Endodermal cell (in vitro differentiated cells): ENCODE results near the gene AFM. TPM values are rescaled to one million over a fixed set of nuclear protein-coding genes. Genes with fewer than 3 reads are reported as not detected.

Source experiments
- DNase-seq: peaks from one replicate; pipeline ENCODE4 v3.0.0-alpha.2; 2017
- H3K27ac ChIP-seq: 2 replicates; pipeline ENCODE4 v1.5.1; 2013; ENCODE audit warnings: mild to moderate bottlenecking, low read depth, low read length, moderate library complexity
- H3K27me3 ChIP-seq: 2 replicates; pipeline ENCODE4 v1.6.1; 2013; ENCODE audit warnings: mild to moderate bottlenecking, low read length, moderate library complexity; ENCODE audit not compliant: insufficient read depth, control insufficient read depth, poor library complexity, severe bottlenecking
- H3K36me3 ChIP-seq: 2 replicates; pipeline ENCODE4 v1.7.0; 2013; ENCODE audit warnings: mild to moderate bottlenecking, low read length, moderate library complexity; ENCODE audit not compliant: control insufficient read depth, insufficient read depth
- H3K4me1 ChIP-seq: one replicate; pipeline ENCODE4 v1.7.0; 2013; ENCODE audit warnings: low read length; ENCODE audit not compliant: control insufficient read depth, insufficient read depth
- H3K4me3 ChIP-seq: 2 replicates; pipeline ENCODE4 v1.5.1; 2013; ENCODE audit warnings: mild to moderate bottlenecking, low read length, moderate library complexity
- H3K9ac ChIP-seq: 2 replicates; pipeline ENCODE4 v1.6.1; 2013; ENCODE audit warnings: mild to moderate bottlenecking, low read length, moderate library complexity; ENCODE audit not compliant: poor library complexity, severe bottlenecking; ENCODE audit errors: extremely low read depth
- H3K9me3 ChIP-seq: 2 replicates; pipeline ENCODE4 v1.6.1; 2013; ENCODE audit warnings: mild to moderate bottlenecking, low read length, moderate library complexity; ENCODE audit not compliant: control insufficient read depth
- H3K27ac Mint-ChIP-seq: 2 replicates; pipeline ENCODE4 v1.8.0; 2020; ENCODE audit warnings: mixed read lengths
- H3K27me3 Mint-ChIP-seq: 2 replicates; pipeline ENCODE4 v1.8.0; 2021; ENCODE audit warnings: mild to moderate bottlenecking, mixed read lengths; ENCODE audit not compliant: insufficient read depth
- H3K36me3 Mint-ChIP-seq: 2 replicates; pipeline ENCODE4 v1.8.0; 2020; ENCODE audit warnings: low read depth, mixed read lengths
- H3K4me1 Mint-ChIP-seq: 2 replicates; pipeline ENCODE4 v1.8.0; 2020; ENCODE audit warnings: mixed read lengths
- H3K4me3 Mint-ChIP-seq: 2 replicates; pipeline ENCODE4 v1.8.0; 2020; ENCODE audit warnings: mild to moderate bottlenecking, moderate library complexity, mixed read lengths
- H3K9me3 Mint-ChIP-seq: 2 replicates; pipeline ENCODE4 v1.8.0; 2020; ENCODE audit warnings: mild to moderate bottlenecking, mixed read lengths
- WGBS, 2 experiments: methylation state at CpG; one replicate each; pipeline versions ENCODE4 v1.1.5 to v1.1.7; 2013; ENCODE audit warnings: missing lambda C conversion rate in 2 of 2, mixed read lengths in 1 of 2; ENCODE audit not compliant: insufficient coverage in 1 of 2, insufficient read length in 1 of 2; 5-methylcytosine and 5-hydroxymethylcytosine counted together
- total RNA-seq, 2 donors: library from RNA; stranded (reverse); fragmentation: NEBNext Ultra II Directional in 1 of 2; extraction: Animal tissue kit (Norgen Biotek cat#: 25700) in 1 of 2; gene quantifications; 2 replicates in 1 of 2; 3 replicates in 1 of 2; pipeline ENCODE4 v1.2.1, GENCODE V29; 2021
- TF ChIP-seq, protein P1 (sequence below): fragments of 200-600 bp; sonication (generic); conservative IDR thresholded peaks from 2 replicates; pipeline ENCODE4 v1.5.0; 2021; ENCODE audit warnings: antibody characterized with exemption, mild to moderate bottlenecking

The AFM gene
- total RNA-seq, 2 donors from 2014 or later = not detected

DNA sequence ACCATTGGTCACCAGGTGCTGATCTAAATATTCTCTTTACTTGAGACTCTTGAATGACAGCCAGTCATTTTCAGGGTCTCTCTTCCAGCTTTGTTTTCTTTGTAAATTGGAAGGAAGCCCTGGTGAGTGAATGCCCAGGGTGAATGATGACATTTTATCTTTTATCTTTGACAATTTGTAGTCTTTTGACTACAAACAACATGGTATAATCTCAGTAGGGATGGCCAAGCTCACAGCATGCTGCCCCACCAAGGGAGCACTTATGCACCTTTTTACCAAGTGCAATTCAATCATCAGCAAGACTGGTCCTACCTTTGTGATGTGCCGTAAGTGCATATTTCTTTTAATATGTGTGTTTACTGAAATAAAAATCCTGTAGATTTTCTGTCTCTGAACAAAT, 5.7 kb downstream of the AFM start:
- no peak overlapping the region for H3K27ac ChIP-seq

DNA sequence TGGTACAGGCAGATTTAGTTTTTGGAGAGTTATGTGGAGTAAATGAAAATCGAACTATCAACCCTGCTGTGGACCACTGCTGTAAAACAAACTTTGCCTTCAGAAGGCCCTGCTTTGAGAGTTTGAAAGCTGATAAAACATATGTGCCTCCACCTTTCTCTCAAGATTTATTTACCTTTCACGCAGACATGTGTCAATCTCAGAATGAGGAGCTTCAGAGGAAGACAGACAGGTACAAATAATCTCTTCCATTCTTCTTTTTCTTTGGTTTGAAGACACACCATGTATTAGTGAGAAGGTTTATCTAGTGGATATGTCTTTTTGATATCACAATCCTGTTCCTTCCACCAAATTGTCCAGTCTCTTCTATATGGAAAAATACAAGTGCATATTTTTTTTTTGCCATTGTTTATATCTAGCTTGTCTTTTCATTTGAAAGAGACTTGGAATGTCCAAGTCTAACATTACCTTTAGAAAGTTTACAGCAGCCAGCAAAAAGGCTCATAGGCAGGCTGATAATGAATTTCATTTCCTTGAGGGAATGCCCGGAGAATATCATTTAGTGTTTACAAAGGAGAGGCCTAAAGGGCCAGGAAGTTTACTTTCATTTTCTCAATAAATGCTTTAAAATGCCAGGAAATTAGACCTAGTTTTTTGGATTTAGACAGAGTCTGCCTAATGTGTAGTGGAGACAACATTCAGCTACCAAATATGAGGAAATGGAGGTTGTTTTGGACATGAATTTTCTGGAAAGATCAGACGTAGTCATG, 18.6 kb downstream of the AFM start:
- Mint-ChIP-seq H3K4me3 (no peak overlapping the region), H3K4me1 (no peaks in the 10 kb centered on the region), H3K36me3 (no peaks in the 10 kb centered on the region), H3K27me3 (peaks cover 2% of the 10 kb centered on the region), H3K27ac (no peak overlapping the region), H3K9me3 (no peaks in the 10 kb centered on the region)
- no peaks in the 10 kb centered on the region for H3K9me3 ChIP-seq
- no peak overlapping the region for H3K9ac ChIP-seq
- no peak overlapping the region for H3K27ac ChIP-seq
- H3K4me1 ChIP-seq = peaks cover 8% of the 10 kb centered on the region
- peaks cover 5% of the 10 kb centered on the region for H3K27me3 ChIP-seq
- DNase-seq = no peak
- no peak overlapping the region for H3K4me3 ChIP-seq
- WGBS, 2 experiments = 88 to 93% methylated on average over 1 to 3 of the region's 4 CpGs
- H3K36me3 ChIP-seq = no peaks in the 10 kb centered on the region
- TF ChIP-seq, protein P1, sequence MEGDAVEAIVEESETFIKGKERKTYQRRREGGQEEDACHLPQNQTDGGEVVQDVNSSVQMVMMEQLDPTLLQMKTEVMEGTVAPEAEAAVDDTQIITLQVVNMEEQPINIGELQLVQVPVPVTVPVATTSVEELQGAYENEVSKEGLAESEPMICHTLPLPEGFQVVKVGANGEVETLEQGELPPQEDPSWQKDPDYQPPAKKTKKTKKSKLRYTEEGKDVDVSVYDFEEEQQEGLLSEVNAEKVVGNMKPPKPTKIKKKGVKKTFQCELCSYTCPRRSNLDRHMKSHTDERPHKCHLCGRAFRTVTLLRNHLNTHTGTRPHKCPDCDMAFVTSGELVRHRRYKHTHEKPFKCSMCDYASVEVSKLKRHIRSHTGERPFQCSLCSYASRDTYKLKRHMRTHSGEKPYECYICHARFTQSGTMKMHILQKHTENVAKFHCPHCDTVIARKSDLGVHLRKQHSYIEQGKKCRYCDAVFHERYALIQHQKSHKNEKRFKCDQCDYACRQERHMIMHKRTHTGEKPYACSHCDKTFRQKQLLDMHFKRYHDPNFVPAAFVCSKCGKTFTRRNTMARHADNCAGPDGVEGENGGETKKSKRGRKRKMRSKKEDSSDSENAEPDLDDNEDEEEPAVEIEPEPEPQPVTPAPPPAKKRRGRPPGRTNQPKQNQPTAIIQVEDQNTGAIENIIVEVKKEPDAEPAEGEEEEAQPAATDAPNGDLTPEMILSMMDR = no peak

More for the DNA sequence above, 5.7 kb downstream of the AFM start:
- DNase-seq = no peak
- H3K27me3 ChIP-seq = peaks cover 46% of the 10 kb centered on the region
- Mint-ChIP-seq H3K27ac (no peak overlapping the region), H3K27me3 (peaks cover 66% of the 10 kb centered on the region), H3K4me3 (no peak overlapping the region), H3K36me3 (no peaks in the 10 kb centered on the region), H3K9me3 (no peaks in the 10 kb centered on the region), H3K4me1 (peaks cover 29% of the 10 kb centered on the region)
- no peaks in the 10 kb centered on the region for H3K36me3 ChIP-seq
- TF ChIP-seq, protein P1 = no peak
- no peak overlapping the region for H3K9ac ChIP-seq
- H3K4me3 ChIP-seq = peak overlapping the region; percentile 10
- H3K9me3 ChIP-seq = no peaks in the 10 kb centered on the region
- 20 to 95% methylated on average over 1 of the region's 1 CpG for WGBS, 2 experiments
- peaks cover 11% of the 10 kb centered on the region for H3K4me1 ChIP-seq

DNA sequence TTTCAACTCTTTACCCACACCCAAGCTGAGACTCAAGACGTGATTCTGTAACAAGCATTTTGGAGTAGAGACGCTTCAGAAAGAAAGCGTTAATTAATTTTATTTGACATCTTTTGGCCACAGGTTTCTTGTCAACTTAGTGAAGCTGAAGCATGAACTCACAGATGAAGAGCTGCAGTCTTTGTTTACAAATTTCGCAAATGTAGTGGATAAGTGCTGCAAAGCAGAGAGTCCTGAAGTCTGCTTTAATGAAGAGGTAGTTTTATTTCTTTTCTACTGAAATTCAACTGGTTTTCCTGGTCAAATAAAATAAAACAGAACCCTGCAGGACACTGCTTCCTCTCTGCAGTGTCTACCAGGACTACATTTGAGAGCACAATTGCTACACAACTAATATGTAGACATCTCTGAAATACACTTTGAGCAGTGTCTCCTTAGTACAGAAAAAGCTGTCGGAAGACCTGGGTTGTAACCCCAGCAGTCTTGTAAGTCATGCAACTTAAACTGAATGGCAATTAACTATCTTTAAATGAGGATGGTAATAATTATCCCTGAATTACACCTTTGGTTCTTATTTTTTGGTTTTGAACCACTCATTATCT, 20.2 kb downstream of the AFM start:
- WGBS, 2 experiments = 92 to 93% methylated on average over 4 to 5 of the region's 5 CpGs
- Histone ChIP-seq H3K27me3 (peaks cover 5% of the 10 kb centered on the region), H3K4me1 (peaks cover 8% of the 10 kb centered on the region), H3K9me3 (no peaks in the 10 kb centered on the region), H3K9ac (no peak overlapping the region), H3K27ac (no peak overlapping the region), H3K4me3 (no peak overlapping the region), H3K36me3 (no peaks in the 10 kb centered on the region)
- peaks cover 5% of the 10 kb centered on the region for H3K4me1 Mint-ChIP-seq
- no peak overlapping the region for H3K27ac Mint-ChIP-seq
- TF ChIP-seq, protein P1 = no peak
- no peak overlapping the region for H3K4me3 Mint-ChIP-seq
- H3K36me3 Mint-ChIP-seq = no peaks in the 10 kb centered on the region
- DNase-seq = no peak
- peaks cover 2% of the 10 kb centered on the region for H3K27me3 Mint-ChIP-seq
- H3K9me3 Mint-ChIP-seq = no peaks in the 10 kb centered on the region
